Epithelial cell of prostate (primary cell): ENCODE results near the gene INHA.
A peak's percentile ranks its signal among the peaks of the same experiment; 100 is the strongest.

Experiments
- DNase-seq: peaks from one replicate; pipeline ENCODE4 v3.0.0-alpha.2; 2011; ENCODE audit warnings: low read depth, low spot score
- H3K27ac ChIP-seq: fragments of 450-650 bp; 2 replicates; pipeline ENCODE4 v1.5.1; 2017; ENCODE audit warnings: mild to moderate bottlenecking

Gene INHA

GRCh38 chr2:219539926-219540678, 32.0 kb upstream of the INHA start:
- DNase-seq: no peak
- H3K27ac ChIP-seq: no peak overlapping the region

- H3K27ac ChIP-seq: no peak overlapping the region
- no peak for DNase-seq
Observed at GRCh38 chr2:219540784-219541504, 31.2 kb upstream of the INHA start.

- DNase-seq: peak; percentile 48
- peak overlapping the region; percentile 94 for H3K27ac ChIP-seq
Observed at GRCh38 chr2:219541611-219542180, 30.4 kb upstream of the INHA start.

DNA sequence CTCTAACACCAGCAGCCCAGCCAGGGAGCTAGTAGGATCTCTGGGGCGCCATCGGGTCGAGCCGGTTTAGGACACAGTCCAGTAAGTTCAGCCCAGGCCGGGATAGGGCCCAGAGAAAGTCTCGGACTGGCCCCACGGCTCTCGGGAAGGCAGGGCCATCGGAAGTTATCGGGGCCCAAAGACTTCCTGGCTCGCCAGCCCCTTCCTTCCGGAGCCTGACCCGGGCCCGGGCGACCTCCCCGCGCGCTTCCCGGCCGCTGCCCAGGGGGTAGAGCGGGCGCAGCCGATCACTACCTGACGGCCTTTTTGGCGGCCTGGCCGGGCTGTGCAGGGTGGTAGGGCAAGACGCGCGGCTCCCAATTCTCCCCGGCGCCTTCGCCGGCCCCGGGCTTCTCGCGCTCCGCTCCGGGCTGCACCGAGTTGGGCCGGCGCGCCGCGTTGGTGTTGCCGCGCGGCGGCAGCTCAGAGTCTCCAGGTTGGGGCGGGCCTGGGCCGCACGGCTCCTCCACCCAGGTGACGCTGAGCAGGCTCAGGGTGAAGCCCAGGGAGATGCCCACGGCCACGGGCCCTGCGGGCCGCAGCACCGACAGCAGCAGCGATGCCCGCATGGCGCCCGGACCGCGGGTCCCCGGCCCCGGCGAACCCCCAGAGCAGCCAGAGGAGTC, 29.0 kb upstream of the INHA start:
- peak overlapping the region; percentile 94 for H3K27ac ChIP-seq
- no peak for DNase-seq

GRCh38 chr2:219543596-219544358, 28.3 kb upstream of the INHA start, which contains the start of the genes CHPF and TMEM198:
CHPF (minus strand) TSS chr2:219543809; CDS start chr2:219543538, 271 bp downstream.
TMEM198 (plus strand) TSS chr2:219544028; CDS start chr2:219544728, 700 bp downstream.
- DNase-seq: peak; percentile 90
- H3K27ac ChIP-seq: peak within 1 kb of the TSS; percentile 94

GRCh38 chr2:219544567-219544966, 27.5 kb upstream of the INHA start:
- no peak overlapping the region for H3K27ac ChIP-seq
- DNase-seq: no peak

GRCh38 chr2:219545295-219545942, 26.7 kb upstream of the INHA start:
- no peak overlapping the region for H3K27ac ChIP-seq
- no peak for DNase-seq

DNA sequence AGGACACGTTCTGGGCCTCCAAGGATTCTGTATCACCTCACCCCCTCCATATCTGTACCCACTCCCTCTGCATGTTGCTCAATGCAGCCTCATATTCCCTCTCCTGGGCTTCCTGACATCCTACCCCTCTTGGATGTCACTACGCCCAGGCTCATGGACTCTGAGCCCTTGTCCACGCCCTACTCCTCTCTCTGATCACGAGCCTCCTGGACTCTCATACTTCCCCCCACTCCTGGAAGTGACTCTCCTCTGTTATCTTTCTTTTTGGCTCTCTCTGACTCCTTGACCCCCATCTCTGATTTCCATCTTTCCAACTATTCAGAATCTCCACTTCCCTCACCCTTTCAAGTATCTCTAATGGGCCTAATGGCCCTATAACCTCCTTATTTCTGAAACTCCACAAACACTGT, 26.2 kb upstream of the INHA start:
- H3K27ac ChIP-seq: no peak overlapping the region
- DNase-seq: no peak

DNA sequence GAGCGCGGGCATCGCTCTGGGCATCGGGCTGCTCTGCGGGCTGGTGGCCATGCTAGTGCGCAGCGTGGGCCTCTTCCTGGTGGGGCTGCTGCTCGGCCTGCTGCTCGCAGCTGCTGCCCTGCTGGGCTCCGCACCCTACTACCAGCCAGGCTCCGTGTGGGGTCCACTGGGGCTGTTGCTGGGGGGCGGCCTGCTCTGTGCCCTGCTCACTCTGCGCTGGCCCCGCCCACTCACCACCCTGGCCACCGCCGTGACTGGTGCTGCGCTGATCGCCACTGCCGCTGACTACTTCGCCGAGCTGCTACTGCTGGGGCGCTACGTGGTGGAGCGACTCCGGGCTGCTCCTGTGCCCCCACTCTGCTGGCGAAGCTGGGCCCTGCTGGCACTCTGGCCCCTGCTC, 24.5 kb upstream of the INHA start:
- no peak overlapping the region for H3K27ac ChIP-seq
- DNase-seq: no peak

GRCh38 chr2:219548990-219549389, 23.1 kb upstream of the INHA start:
- H3K27ac ChIP-seq: no peak overlapping the region
- DNase-seq: no peak

DNA sequence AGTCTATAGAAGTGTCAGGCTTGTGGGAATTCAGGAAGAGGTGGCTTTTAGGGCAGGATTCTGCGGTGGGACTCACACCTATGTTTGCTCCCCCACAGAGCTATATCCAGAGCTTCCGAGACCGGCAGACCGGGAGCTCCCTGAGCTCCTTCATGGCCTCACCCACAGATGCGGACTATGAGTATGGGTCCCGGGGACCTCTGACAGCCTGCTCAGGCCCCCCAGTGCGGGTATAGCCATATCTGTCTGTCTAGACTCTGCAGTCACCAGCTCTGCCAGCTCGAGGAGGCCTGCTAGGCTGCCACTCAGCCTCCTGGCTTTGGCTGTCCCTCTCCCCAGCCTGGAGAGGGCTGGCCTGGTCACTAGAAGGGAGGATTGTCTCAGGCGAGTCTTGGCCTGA, 22.5 kb upstream of the INHA start:
- no peak for DNase-seq
- H3K27ac ChIP-seq: no peak overlapping the region

GRCh38 chr2:219551441-219552381, 20.4 kb upstream of the INHA start:
- no peak for DNase-seq

DNA sequence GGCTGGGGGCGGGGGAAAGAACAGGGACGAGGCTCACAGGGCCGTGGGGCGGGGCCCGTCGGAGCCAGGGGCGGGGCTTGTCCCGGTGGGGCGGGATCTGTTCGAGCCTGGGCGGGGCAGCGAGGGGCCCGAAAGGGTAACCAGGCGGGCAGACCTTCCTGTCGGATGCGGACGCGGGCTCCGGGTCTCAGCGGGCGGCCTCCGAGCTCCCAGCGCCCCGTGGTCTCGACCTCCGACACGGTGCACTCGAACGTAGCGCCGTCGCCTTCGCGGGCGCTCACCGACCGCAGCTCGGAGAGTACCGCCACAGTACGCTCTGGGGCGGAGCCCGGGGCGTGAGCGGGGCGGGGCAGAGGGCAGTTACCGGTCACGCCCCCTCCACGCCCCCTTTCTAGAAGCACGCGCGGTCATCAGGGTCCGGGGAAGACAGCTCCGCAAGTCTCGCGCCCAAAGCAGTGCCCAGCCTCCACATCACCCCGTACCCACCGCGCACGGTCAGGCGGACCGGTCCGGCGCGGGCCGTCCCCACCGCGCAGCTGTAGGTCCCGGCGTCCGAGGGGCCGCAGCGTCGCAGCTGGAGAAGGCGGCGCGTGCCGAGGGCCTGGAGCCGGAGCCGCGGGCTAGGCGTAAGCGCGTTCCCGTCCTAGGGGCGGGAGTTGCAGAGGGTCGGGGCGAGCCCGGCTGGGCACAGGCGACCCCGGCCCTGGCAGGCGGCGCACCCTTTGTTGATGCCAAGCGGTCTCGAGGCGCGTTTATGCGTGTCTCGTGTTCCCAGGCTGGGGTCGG, 19.5 kb upstream of the INHA start:
- no peak for DNase-seq
- H3K27ac ChIP-seq: no peak overlapping the region

More at GRCh38 chr2:219551441-219552381, 20.4 kb upstream of the INHA start:
- H3K27ac ChIP-seq: no peak overlapping the region

- H3K27ac ChIP-seq: no peak overlapping the region
- DNase-seq: no peak
Observed at GRCh38 chr2:219553168-219553417, 19.0 kb upstream of the INHA start.

DNA sequence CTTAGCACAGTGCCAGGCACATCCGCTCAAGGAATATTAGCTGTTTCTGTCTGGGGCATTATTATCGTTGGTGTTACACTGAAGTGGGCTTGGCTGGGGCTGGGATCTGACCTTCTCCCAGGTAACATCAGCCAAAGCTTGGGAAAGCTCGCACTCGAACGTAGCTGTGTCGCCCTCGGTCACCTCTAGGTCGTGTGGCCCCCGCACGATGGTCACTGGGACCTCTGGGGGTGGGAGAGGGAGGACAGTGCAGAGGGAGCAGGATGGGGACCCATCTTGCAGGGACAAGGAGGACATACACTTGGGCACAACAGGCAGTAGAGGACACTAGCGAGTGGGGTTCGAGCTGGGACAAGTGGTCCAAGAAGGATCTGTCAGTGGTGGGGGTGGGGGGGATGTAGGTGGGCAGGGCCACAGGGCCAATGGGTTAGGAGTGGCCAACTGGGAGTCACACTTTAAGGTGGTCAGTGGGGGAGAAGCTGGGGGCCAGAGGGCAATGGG, 18.6 kb upstream of the INHA start:
- H3K27ac ChIP-seq: no peak overlapping the region
- no peak for DNase-seq

GRCh38 chr2:219554350-219554749, 17.8 kb upstream of the INHA start:
- H3K27ac ChIP-seq: no peak overlapping the region
- DNase-seq: no peak

GRCh38 chr2:219555956-219556355, 16.2 kb upstream of the INHA start:
- no peak overlapping the region for H3K27ac ChIP-seq
- no peak for DNase-seq

- no peak overlapping the region for H3K27ac ChIP-seq
- no peak for DNase-seq
Observed at GRCh38 chr2:219556413-219556812, 15.7 kb upstream of the INHA start.
